RWPE1 (cell line): Measurements from ENCODE around the gene MAML3.

ENCODE experiments used
- CTCF ChIA-PET: fragments of 350-600 bp; sonication (Branson Sonifier 250); formaldehyde crosslinking; extraction: SDS; loops from one replicate; lab custom pipeline; 2021; lab: Yijun Ruan, JAX
- POLR2A ChIA-PET: fragments of 400-600 bp; formaldehyde crosslinking; extraction: SDS; loops from one replicate; lab custom pipeline; 2020; ENCODE audit warnings: antibody characterized with exemption; ENCODE audit not compliant: low non-redundant PET; lab: Yijun Ruan, JAX
- DNase-seq: peaks from one replicate; pipeline ENCODE4 v3.0.0; 2012; ENCODE audit warnings: low spot score
- H3K27ac ChIP-seq: fragments of 450-650 bp; 2 replicates; pipeline ENCODE4 v1.5.1; 2017
- TF ChIP-seq, protein P1 (sequence below): fragments of 450-650 bp; conservative IDR thresholded peaks from 2 replicates; pipeline ENCODE4 v1.5.1; 2017; ENCODE audit warnings: low read depth, mild to moderate bottlenecking

MAML3 gene

DNA sequence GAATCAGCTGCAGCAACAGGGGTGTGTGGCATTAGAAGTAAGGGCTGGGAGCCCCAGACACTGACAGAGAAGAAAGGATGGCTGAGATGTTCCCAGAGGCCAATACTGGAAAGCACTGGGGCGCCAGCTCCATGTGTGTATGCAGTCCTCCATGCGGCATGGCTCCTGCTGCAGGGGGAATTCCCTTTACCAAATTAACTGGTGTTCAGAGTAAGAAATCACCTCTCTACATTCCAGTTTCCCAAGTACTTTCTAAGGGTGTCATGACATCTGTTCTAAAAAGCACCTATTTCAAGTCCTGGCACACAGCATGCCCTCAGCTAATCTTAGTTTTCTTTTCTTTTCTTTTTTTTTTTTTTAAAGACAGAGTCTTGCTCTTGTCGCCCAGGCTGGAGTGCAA is 98.0 kb downstream of the MAML3 start:
- ChIA-PET POLR2A (no interaction called here), CTCF (interaction anchor here (0.7 kb wide), 1 partner anchor 85 kb away, joined by 3 read pairs; no protein-coding TSS in a partner anchor)
- DNase-seq, result no peak
- TF ChIP-seq, protein P1, sequence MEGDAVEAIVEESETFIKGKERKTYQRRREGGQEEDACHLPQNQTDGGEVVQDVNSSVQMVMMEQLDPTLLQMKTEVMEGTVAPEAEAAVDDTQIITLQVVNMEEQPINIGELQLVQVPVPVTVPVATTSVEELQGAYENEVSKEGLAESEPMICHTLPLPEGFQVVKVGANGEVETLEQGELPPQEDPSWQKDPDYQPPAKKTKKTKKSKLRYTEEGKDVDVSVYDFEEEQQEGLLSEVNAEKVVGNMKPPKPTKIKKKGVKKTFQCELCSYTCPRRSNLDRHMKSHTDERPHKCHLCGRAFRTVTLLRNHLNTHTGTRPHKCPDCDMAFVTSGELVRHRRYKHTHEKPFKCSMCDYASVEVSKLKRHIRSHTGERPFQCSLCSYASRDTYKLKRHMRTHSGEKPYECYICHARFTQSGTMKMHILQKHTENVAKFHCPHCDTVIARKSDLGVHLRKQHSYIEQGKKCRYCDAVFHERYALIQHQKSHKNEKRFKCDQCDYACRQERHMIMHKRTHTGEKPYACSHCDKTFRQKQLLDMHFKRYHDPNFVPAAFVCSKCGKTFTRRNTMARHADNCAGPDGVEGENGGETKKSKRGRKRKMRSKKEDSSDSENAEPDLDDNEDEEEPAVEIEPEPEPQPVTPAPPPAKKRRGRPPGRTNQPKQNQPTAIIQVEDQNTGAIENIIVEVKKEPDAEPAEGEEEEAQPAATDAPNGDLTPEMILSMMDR, result no peak
- no peak overlapping the region for H3K27ac ChIP-seq

DNA sequence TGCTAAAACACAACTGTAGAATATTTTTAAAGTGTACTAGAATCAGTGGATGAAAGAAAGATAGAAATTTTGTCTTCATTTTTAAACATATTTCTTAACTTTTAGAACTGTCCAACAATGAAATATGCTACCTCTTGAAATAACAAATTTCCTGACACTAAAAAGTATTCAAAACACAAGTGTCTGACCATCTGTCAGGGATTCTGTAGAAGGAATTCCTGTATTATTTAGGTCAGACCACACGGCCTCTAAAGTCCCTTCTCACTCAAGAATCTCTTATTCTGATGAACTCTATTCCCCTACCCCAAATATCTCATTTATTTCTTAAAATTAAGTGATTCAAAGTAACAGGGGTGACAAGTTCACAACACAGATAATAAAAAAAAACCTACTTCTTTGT is 99.1 kb downstream of the MAML3 start:
- POLR2A ChIA-PET, result no interaction called here

DNA sequence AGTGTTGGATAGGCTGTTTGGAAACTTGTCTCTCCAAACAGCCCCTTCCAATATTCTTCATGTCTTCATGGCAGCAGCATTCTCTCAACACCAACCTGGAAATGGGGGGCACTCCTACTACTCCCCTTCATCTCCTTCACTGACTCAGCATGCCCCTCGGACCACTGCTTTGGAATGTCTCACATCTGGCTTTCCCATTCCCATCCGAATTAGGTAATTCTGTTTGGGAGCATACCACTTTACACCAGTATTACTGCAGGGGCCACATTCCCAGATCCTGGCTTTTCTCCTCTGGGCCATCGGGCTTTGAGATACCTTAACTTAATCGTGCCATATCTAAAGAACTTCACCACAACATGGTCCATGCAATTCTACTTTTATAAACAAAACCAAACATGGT is 100.8 kb downstream of the MAML3 start:
- TF ChIP-seq, protein P1, result no peak
- ChIA-PET CTCF (interaction anchor here (0.9 kb wide), 1 partner anchor 273 kb away, joined by 4 read pairs; no protein-coding TSS in a partner anchor), POLR2A (no interaction called here)
- no peak for DNase-seq
- H3K27ac ChIP-seq, result no peak overlapping the region

More for the DNA sequence above, 99.1 kb downstream of the MAML3 start:
- H3K27ac ChIP-seq, result no peak overlapping the region
- CTCF ChIA-PET, result no interaction called here
- DNase-seq, result no peak
- TF ChIP-seq, protein P1, result no peak

DNA sequence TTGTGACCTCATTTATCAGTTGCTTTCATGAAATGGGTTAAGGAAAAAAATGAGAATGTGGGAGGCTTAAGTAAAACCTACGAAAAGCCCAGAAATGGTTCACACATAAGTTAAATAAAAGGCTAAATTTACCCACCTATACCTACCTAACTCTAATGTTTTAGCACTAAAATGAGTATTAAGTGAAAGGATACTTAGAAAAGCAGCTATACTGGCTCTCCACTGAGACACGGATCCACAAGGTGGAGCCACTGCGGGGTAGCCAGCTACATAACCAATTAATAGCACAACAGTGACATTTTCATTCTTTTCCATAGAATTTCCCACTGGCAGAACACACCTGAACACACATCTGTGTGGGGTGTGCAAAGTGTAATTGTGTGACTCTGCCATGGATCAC is 101.9 kb downstream of the MAML3 start:
- ChIA-PET POLR2A (no interaction called here), CTCF (interaction anchor here (0.5 to 1.5 kb wide), 5 partner anchors 45 to 274 kb away, joined by 3 to 6 read pairs (median 4); no protein-coding TSS in a partner anchor)
- DNase-seq, result peak; percentile 26
- no peak overlapping the region for H3K27ac ChIP-seq
- TF ChIP-seq, protein P1, result 0 out of 2 replicates have a peak, but pooled peaks have one; percentile 10

DNA sequence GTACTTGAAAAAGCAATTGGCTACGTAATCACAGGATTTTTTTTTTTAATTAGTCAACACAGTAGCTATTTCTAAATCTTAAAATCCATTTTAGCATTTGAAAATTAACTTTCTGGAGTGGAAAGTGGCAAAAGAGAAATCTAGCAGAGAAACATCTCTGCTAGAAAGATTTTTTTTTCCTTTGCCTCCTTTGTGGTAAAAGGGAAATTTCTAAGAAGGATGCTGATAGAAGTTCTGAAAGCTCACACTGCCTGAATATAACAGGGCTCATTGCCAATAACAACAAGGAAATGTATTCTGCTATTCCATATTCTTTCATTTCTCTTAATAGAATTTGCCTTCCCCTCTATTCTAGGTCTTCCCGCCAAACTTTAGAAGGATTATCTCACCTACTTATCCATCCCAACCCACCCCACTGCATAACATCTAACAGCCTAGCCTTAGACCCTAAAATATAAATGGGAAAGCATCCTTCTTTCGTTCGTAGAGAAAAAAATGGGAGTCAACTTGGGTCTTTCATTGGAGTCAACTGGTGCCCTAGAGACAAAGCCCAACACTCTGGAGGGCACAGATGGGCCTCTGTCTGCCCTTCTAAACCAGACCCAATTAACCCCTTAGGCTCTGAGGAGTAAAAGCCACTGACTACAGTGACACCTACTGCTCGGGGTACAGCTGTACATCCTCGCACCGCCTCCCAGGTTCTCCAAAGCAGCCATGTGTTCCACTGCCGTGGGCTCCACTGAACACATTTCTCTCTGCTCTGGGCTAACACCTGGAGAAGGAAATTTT is 103.9 kb downstream of the MAML3 start:
- H3K27ac ChIP-seq, result no peak overlapping the region
- DNase-seq, result no peak
- POLR2A ChIA-PET, result no interaction called here

DNA sequence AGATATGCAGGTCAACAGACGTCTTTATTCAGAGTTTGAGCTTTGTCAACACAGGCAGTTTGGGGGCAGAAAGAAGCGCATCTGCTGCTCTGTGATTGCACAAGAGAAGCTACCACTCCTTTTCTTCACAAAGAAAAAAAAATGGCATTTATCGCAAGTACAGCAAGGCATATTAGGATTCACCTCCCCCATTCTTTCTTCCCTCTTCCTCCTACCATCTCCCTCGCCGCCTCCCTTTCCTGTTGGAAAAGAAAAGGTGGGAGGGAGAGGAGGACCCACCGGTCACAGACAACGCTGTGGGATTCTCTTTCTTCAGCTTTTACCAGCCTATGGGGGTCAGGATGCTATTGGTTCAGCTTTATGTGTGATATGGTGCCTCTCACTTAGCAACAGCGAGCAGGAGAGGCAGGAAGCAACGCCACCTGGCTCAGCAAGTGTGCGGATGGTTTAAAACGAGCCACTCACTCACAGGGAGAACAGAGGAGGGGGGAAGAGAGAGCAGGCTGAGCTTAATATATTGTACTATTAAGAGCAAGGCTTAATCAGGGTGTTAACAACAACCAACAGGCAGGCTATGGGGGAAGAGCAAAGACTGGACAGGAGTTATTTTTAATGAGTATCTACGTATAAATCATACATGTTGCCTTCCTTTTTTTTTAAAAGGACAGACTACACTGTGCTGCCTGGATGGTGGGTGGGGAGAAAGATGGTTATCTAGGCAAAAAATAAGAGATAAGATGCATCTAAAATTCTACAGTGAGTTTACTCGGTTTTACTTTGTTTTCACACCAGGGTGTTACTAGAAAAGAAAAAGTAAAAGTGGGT is 104.7 kb downstream of the MAML3 start:
- CTCF ChIA-PET, result interaction anchor here (0.7 to 1.2 kb wide), 4 partner anchors 190 to 315 kb away, joined by 3 to 6 read pairs (median 4); no protein-coding TSS in a partner anchor

More for the DNA sequence above, 103.9 kb downstream of the MAML3 start:
- TF ChIP-seq, protein P1, result no peak
- CTCF ChIA-PET, result interaction anchor here (0.7 to 1.2 kb wide), 3 partner anchors 300 to 855 kb away, joined by 3 to 6 read pairs (median 3); no protein-coding TSS in a partner anchor

More for the DNA sequence above, 104.7 kb downstream of the MAML3 start:
- no peak for DNase-seq
- no peak overlapping the region for H3K27ac ChIP-seq
- POLR2A ChIA-PET, result no interaction called here
- TF ChIP-seq, protein P1, result no peak
